Right atrium auricular region (tissue), 2 donors: ENCODE data around the gene ZPR1. TPM values are rescaled to one million over a fixed set of nuclear protein-coding genes. Genes with fewer than 3 reads are reported as not detected.
"Not testable (repeated sequence)": the region's sequence is repeated elsewhere in the genome, so short reads cannot be mapped to it uniquely, and the experiment has no call there.

Source experiments
- DNase-seq: peaks from one replicate; pipeline ENCODE4 v3.0.0-alpha.2; 2019; ENCODE audit warnings: low spot score
- H3K27ac ChIP-seq, 2 donors: fragments of 200-600 bp; sonication (generic); 1 replicate in 1 of 2; 2 replicates in 1 of 2; pipeline ENCODE4 v1.5.1; 2016 to 2019
- H3K27me3 ChIP-seq, 2 donors: fragments of 200-600 bp; sonication (generic); one replicate each; pipeline versions ENCODE4 v1.5.1 to v1.6.0; 2017 to 2019
- H3K36me3 ChIP-seq: fragments of 200-600 bp; sonication (generic); one replicate; pipeline ENCODE4 v1.5.1; 2016
- H3K4me1 ChIP-seq, 2 donors: fragments of 200-600 bp; sonication (generic); one replicate each; pipeline versions ENCODE4 v1.5.1 to v1.6.0; 2017 to 2019
- H3K4me3 ChIP-seq, 2 donors: fragments of 200-600 bp; sonication (generic); 1 replicate in 1 of 2; 2 replicates in 1 of 2; pipeline ENCODE4 v1.5.1; 2017 to 2019; ENCODE audit warnings: mild to moderate bottlenecking in 1 of 2, moderate library complexity in 1 of 2
- H3K9me3 ChIP-seq, 2 donors: fragments of 200-600 bp; sonication (generic); one replicate each; pipeline ENCODE4 v1.5.1; 2019
- total RNA-seq, 2 donors: library from RNA; depleted of rRNA; stranded (reverse); fragments of >200 nt; gene quantifications; one replicate each; pipeline ENCODE4 v1.1.0, GENCODE V29; 2016
- TF ChIP-seq, protein P1 (sequence below), 2 donors: fragments of 200-600 bp; sonication (generic); IDR thresholded peaks; one replicate each; pipeline ENCODE4 v1.5.1; 2019; ENCODE audit warnings: antibody characterized with exemption in 2 of 2

Gene ZPR1
- total RNA-seq, 2 donors from 2014 or later = 16.8 to 20.6 TPM

DNA sequence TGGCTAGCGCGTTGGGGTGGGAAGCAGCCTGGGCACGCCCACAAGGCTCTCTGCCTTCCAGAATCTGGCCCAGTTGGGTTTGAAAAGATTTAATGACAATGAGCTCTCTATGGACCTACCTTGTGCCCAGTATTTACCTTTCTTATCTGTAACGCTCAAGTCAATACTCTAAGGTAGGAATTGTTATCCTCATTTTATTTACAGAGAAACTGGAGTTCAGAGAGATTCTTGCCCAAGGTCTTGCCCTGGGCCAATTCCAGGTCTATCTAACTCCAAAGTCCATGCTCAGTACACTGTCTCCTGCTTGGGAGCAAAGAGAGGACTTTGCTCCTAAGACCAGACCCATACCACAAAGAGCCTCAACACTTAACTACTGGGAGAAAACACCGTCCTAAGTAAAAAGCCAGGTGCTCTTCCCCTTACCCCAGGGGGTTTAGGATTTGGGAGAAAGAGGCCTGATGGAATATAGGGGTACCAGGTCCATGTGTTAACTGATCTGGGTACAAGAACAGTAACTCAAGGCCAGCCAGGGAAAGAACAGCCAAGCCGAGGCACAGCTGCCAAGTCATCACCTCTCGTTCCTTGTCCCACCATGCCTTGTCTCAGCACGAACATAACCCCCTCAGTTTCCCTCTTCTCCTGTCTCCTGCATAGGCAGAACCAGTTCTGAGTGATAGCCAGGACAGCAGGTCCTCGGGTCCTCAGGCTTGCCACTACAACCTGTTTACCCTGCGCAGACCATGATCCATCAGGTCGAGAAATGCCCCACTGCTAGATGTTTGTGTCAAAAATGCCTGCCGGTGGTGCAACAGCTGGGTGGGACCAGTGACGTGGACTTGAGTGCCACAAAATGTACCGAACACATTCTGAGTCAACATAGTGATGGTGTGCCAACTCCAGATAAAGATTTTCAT lies 20.7 kb upstream of the ZPR1 start:
- H3K4me3 ChIP-seq = no peak overlapping the region
- H3K36me3 ChIP-seq = no peaks in the 10 kb centered on the region
- no peak for DNase-seq
- TF ChIP-seq, protein P1, sequence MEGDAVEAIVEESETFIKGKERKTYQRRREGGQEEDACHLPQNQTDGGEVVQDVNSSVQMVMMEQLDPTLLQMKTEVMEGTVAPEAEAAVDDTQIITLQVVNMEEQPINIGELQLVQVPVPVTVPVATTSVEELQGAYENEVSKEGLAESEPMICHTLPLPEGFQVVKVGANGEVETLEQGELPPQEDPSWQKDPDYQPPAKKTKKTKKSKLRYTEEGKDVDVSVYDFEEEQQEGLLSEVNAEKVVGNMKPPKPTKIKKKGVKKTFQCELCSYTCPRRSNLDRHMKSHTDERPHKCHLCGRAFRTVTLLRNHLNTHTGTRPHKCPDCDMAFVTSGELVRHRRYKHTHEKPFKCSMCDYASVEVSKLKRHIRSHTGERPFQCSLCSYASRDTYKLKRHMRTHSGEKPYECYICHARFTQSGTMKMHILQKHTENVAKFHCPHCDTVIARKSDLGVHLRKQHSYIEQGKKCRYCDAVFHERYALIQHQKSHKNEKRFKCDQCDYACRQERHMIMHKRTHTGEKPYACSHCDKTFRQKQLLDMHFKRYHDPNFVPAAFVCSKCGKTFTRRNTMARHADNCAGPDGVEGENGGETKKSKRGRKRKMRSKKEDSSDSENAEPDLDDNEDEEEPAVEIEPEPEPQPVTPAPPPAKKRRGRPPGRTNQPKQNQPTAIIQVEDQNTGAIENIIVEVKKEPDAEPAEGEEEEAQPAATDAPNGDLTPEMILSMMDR (IDR thresholded peaks at IDR 0.05) = no peak
- no peak overlapping the region for H3K27ac ChIP-seq
- no peaks in the 10 kb centered on the region for H3K27me3 ChIP-seq
- no peaks in the 10 kb centered on the region for H3K4me1 ChIP-seq
- H3K9me3 ChIP-seq = no peaks in the 10 kb centered on the region

DNA sequence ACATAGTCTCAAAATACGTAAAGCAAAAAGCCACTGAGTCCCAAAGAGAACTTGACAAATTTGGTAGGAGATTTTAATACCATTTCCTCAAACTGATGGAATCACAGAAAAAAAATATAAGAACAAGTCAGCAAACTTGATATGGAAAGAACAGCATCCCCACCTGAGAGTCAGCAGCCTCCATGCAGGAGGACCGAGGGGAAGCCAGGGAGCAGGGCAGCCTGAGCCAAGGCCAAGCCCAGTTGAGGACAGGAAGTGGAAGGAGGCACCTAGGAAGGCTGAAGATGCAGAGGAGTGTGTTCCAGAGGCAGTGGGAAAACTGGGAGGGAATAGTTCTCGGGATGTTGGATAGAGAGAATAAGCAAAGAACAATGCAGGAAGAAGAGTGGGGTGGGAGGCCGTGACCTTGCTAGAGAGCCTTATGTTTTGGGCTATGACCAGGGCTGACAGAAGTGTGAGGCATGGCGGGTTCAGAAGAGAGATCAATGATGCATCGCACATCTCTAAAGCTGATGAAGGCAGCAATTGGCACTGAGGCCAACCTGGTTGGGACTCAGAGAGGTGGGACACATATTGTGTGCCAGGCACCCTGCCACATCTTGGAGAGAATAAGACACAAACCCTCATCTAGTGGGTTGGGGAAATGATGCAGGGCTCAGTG lies 19.9 kb upstream of the ZPR1 start:
- Histone ChIP-seq H3K9me3 (no peaks in the 10 kb centered on the region), H3K4me1 (no peaks in the 10 kb centered on the region), H3K36me3 (no peaks in the 10 kb centered on the region), H3K4me3 (no peak overlapping the region), H3K27me3 (no peaks in the 10 kb centered on the region), H3K27ac (no peak overlapping the region)
- no peak for DNase-seq
- TF ChIP-seq, protein P1 (IDR thresholded peaks at IDR 0.05) = no peak

GRCh38 chr11:116804001-116804400 lies 16.2 kb upstream of the ZPR1 start:
- Histone ChIP-seq H3K36me3 (no peaks in the 10 kb centered on the region), H3K4me1 (no peaks in the 10 kb centered on the region), H3K9me3 (no peaks in the 10 kb centered on the region), H3K27me3 (no peaks in the 10 kb centered on the region), H3K27ac (no peak overlapping the region), H3K4me3 (no peak overlapping the region)
- DNase-seq = no peak
- TF ChIP-seq, protein P1 (IDR thresholded peaks at IDR 0.05) = no peak

DNA sequence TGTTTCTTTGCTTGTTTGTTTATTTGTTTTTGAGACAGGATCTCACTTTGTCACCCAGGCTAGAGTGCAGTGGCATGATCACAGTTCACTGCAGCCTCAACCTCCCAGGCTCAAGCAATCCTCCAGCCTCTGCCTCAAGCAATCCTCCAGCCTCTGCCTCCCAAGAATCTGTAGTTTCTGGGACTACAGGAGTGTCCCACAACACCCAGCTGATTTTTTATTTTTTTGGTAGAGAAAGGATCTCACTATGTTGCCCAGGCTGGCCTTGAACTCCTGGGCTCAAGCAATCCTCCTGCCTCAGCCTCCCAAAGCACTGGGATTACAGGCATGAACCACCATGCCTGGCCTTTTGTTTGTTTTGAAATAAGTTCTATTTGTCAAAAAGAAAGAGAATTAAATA lies 13.8 kb upstream of the ZPR1 start:
- H3K36me3 ChIP-seq, H3K9me3 ChIP-seq, H3K4me3 ChIP-seq, H3K27ac ChIP-seq, DNase-seq, H3K27me3 ChIP-seq, H3K4me1 ChIP-seq: not testable (repeated sequence)

GRCh38 chr11:116800610-116801009 lies 12.8 kb upstream of the ZPR1 start:
- Histone ChIP-seq H3K4me1 (no peaks in the 10 kb centered on the region), H3K27me3 (no peaks in the 10 kb centered on the region), H3K4me3 (no peak overlapping the region), H3K9me3 (no peaks in the 10 kb centered on the region), H3K27ac (no peak overlapping the region), H3K36me3 (no peaks in the 10 kb centered on the region)
- TF ChIP-seq, protein P1 (IDR thresholded peaks at IDR 0.05) = no peak
- DNase-seq = no peak

DNA sequence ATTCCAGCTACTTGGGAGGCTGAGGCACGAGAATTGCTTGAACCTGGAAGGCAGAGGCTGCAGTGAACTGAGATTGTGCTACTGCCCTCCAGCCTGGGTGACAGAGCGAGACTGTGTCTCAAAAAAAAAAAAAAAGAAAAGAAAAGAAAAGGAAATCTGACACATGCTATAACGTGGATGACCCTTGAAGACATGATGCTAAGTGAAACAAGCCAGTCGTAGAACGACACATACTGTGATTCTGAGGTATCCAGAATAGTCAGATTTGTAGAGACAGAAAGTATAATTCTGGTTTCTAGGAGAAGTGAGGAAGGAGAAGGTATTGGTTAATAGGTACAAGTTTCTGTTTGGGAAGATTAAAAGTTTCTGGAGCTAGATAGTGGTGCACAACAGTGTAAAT lies 10.5 kb upstream of the ZPR1 start:
- Histone ChIP-seq H3K9me3 (no peaks in the 10 kb centered on the region), H3K27ac (no peak overlapping the region), H3K36me3 (no peaks in the 10 kb centered on the region), H3K4me3 (no peak overlapping the region), H3K27me3 (no peaks in the 10 kb centered on the region), H3K4me1 (no peaks in the 10 kb centered on the region)
- DNase-seq = no peak
- TF ChIP-seq, protein P1 (IDR thresholded peaks at IDR 0.05) = no peak
